HCT116 (cell line): ENCODE results near the gene PTPRR. TPM values are rescaled to one million over a fixed set of nuclear protein-coding genes. Genes with fewer than 3 reads are reported as not detected.

Source experiments
- ATAC-seq: fragments of 200-7000 bp; cut with Tn5 transposase; 2 replicates; pipeline ENCODE4 v1.9.1; 2020; ENCODE audit warnings: mild to moderate bottlenecking, moderate library complexity
- BruUV-seq: library from RNA; stranded (reverse); fragments of 400-500 nt; replicated peaks from 2 replicates; lab custom pipeline; 2021; lab: Mats Ljungman, UMichigan
- CTCF ChIA-PET: fragments of 300-600 bp; sonication (Branson Sonifier 250); formaldehyde crosslinking; loops from one replicate; lab custom pipeline; 2021; ENCODE audit warnings: antibody characterized with exemption; lab: Charles Lee
- POLR2A ChIA-PET: fragments of 300-600, 350-600 bp; sonication (Branson Sonifier 250); formaldehyde crosslinking; loops from one replicate; lab custom pipeline; 2021; ENCODE audit warnings: antibody characterized with exemption; lab: Charles Lee
- RAD21 ChIA-PET, 2 experiments: fragments of 300-600 bp; sonication (Branson Sonifier 250); formaldehyde crosslinking; loops; one replicate each; lab custom pipeline; 2023; ENCODE audit warnings: low total read pairs in 2 of 2; ENCODE audit not compliant: uncharacterized antibody in 2 of 2, unreplicated experiment in 2 of 2, low non-redundant PET in 1 of 2; lab: Charles Lee
- DNase-seq: peaks from one replicate; pipeline ENCODE4 v3.0.0-alpha.2; 2010; ENCODE audit warnings: low read depth, low spot score
- H2AFZ ChIP-seq: fragments of 200-600 bp; shearing (Covaris generic), sonication (generic); 2 replicates; pipeline ENCODE4 v1.6.1; 2017; ENCODE audit warnings: low read depth, mixed run types, mixed read lengths, antibody characterized with exemption, low read length; ENCODE audit not compliant: poor library complexity, severe bottlenecking
- H3K27ac ChIP-seq: 2 replicates; pipeline ENCODE4 v1.5.1; 2012; ENCODE audit warnings: low read depth, low read length
- H3K27me3 ChIP-seq: fragments of 200-600 bp; sonication (generic); 2 replicates; pipeline ENCODE4 v1.6.1; 2016; ENCODE audit warnings: mixed run types, low read length, mixed read lengths; ENCODE audit not compliant: insufficient read depth
- H3K36me3 ChIP-seq, 2 experiments: fragments of 200-500 bp in 1 of 2; fragments of 200-600 bp in 1 of 2; sonication (Bioruptor generic) in 1 of 2; sonication (generic) in 1 of 2; 2 replicates each; pipeline versions ENCODE4 v1.5.1 to v1.6.1; 2014 to 2016; ENCODE audit warnings: low read length in 2 of 2, inconsistent platforms in 1 of 2, mixed read lengths in 1 of 2, mixed run types in 1 of 2; ENCODE audit not compliant: insufficient read depth in 2 of 2, control insufficient read depth in 1 of 2
- H3K4me1 ChIP-seq, 2 experiments: fragments of 200-600 bp in 1 of 2; sonication (generic) in 1 of 2; 2 replicates each; pipeline versions ENCODE4 v1.5.1 to v1.6.1; 2012 to 2017; ENCODE audit warnings: low read length in 2 of 2, inconsistent platforms in 1 of 2, mild to moderate bottlenecking in 1 of 2, mixed read lengths in 1 of 2, mixed run types in 1 of 2, moderate library complexity in 1 of 2; ENCODE audit not compliant: insufficient read depth in 2 of 2, control insufficient read depth in 1 of 2
- H3K4me2 ChIP-seq: fragments of 200-600 bp; sonication (generic); 2 replicates; pipeline ENCODE4 v1.6.1; 2017; ENCODE audit warnings: mixed run types, low read length, mixed read lengths
- H3K4me3 ChIP-seq, 2 experiments: fragments of 200-600 bp in 1 of 2; sonication (generic) in 1 of 2; replicated peaks in 1 of 2; 2 replicates each; pipeline ENCODE4 v1.5.1; 2011 to 2016; ENCODE audit warnings: low read length in 2 of 2, control low read depth in 1 of 2, low read depth in 1 of 2, mild to moderate bottlenecking in 1 of 2, mixed read lengths in 1 of 2, mixed run types in 1 of 2
- H3K79me2 ChIP-seq: fragments of 200-600 bp; sonication (generic); 2 replicates; pipeline ENCODE4 v1.6.1; 2017; ENCODE audit warnings: mild to moderate bottlenecking, mixed run types, low read length, moderate library complexity, mixed read lengths; ENCODE audit not compliant: insufficient read depth
- H3K9ac ChIP-seq: fragments of 200-600 bp; sonication (generic); 2 replicates; pipeline ENCODE4 v1.6.1; 2016; ENCODE audit warnings: low read length, mixed read lengths
- H3K9me2 ChIP-seq: fragments of 200-600 bp; sonication (generic), shearing (Covaris generic); 2 replicates; pipeline ENCODE4 v1.6.1; 2017; ENCODE audit warnings: mixed run types, mild to moderate bottlenecking, moderate library complexity; ENCODE audit not compliant: insufficient read depth
- H3K9me3 ChIP-seq, 2 experiments: fragments of 200-500 bp in 1 of 2; fragments of 200-600 bp in 1 of 2; sonication (Bioruptor generic) in 1 of 2; sonication (generic) in 1 of 2; 2 replicates each; pipeline ENCODE4 v1.6.1; 2014 to 2017; ENCODE audit warnings: low read length in 2 of 2, mixed read lengths in 2 of 2, inconsistent platforms in 1 of 2, low read depth in 1 of 2, mild to moderate bottlenecking in 1 of 2, mixed run types in 1 of 2, moderate library complexity in 1 of 2; ENCODE audit not compliant: control insufficient read depth in 1 of 2, insufficient read depth in 1 of 2
- H4K20me1 ChIP-seq: fragments of 200-600 bp; sonication (generic), shearing (Covaris generic); 2 replicates; pipeline ENCODE4 v1.6.1; 2017; ENCODE audit warnings: mixed run types, mild to moderate bottlenecking, moderate library complexity; ENCODE audit not compliant: insufficient read depth
- ATF3 ChIP-seq: IDR thresholded peaks from 2 replicates; pipeline ENCODE4 v1.6.1; 2012
- CBX3 ChIP-seq: IDR thresholded peaks from 2 replicates; pipeline ENCODE4 v1.6.1; 2012; ENCODE audit warnings: low read depth
- CEBPB ChIP-seq: IDR thresholded peaks from 2 replicates; pipeline ENCODE4 v1.6.1; 2012; ENCODE audit warnings: low read depth
- EGR1 ChIP-seq: IDR thresholded peaks from 2 replicates; pipeline ENCODE4 v1.6.1; 2012; ENCODE audit warnings: low read depth
- EZH2 ChIP-seq: fragments of 200-600 bp; sonication (generic); IDR thresholded peaks from 2 replicates; pipeline ENCODE4 v1.6.1; 2017; ENCODE audit warnings: antibody characterized with exemption, mixed run types
- EZH2phosphoT487 ChIP-seq: fragments of 200-600 bp; IDR thresholded peaks from 2 replicates; pipeline ENCODE4 v1.6.1; 2018; ENCODE audit warnings: antibody characterized with exemption, borderline replicate concordance
- MAX ChIP-seq: IDR thresholded peaks from 2 replicates; pipeline ENCODE4 v1.6.1; 2012
- POLR2A ChIP-seq: IDR thresholded peaks from 2 replicates; pipeline ENCODE4 v1.7.0; 2011; ENCODE audit warnings: borderline replicate concordance; ENCODE audit not compliant: insufficient read depth, insufficient read length; ENCODE audit errors: extremely low read depth
- REST ChIP-seq: IDR thresholded peaks from 2 replicates; pipeline ENCODE4 v1.6.1; 2012; ENCODE audit warnings: low read depth
- SRF ChIP-seq: IDR thresholded peaks from 2 replicates; pipeline ENCODE4 v1.6.1; 2012; ENCODE audit warnings: low read depth
- TCF7L2 ChIP-seq: IDR thresholded peaks from 2 replicates; pipeline ENCODE4 v1.7.0; 2011; ENCODE audit warnings: borderline replicate concordance, inconsistent platforms; ENCODE audit not compliant: insufficient read depth, insufficient read length; ENCODE audit errors: extremely low read depth
- YY1 ChIP-seq: IDR thresholded peaks from 2 replicates; pipeline ENCODE4 v1.6.1; 2011; ENCODE audit warnings: low read length, low read depth, moderate library complexity, mild to moderate bottlenecking; ENCODE audit not compliant: insufficient replicate concordance; ENCODE audit errors: extremely low read depth
- ZNF274 ChIP-seq: fragments of 200-500 bp; sonication (Bioruptor generic); IDR thresholded peaks from 2 replicates; pipeline ENCODE4 v1.6.1; 2014; ENCODE audit warnings: mild to moderate bottlenecking, low read depth, low read length, inconsistent platforms
- intact Hi-C: fragments of 100-400 bp; cut with micrococcal nuclease; formaldehyde crosslinking; loops from 2 replicates; pipeline ENCODE4 v1.10.0; 2022
- total RNA-seq: library from RNA; stranded (reverse); gene quantifications from one replicate; pipeline ENCODE4 v1.2.1, GENCODE V29; 2021; ENCODE audit not compliant: unreplicated experiment
- TF ChIP-seq, protein P1 (sequence below): IDR thresholded peaks from 2 replicates; pipeline ENCODE4 v1.6.1; 2011; ENCODE audit warnings: mild to moderate bottlenecking, low read length, moderate library complexity; ENCODE audit not compliant: insufficient replicate concordance; ENCODE audit errors: extremely low read depth

The PTPRR gene
- total RNA-seq, 1 experiment from 2014 or later, result 0.27 TPM

- no TSS peak for BruUV-seq
- ATAC-seq, result no peak
- RAD21 ChIA-PET, result no interaction called here
Measured at GRCh38 chr12:70666364-70666763, 254.2 kb downstream of the PTPRR start.

More at GRCh38 chr12:70666364-70666763, 254.2 kb downstream of the PTPRR start:
- Histone ChIP-seq H3K79me2 (no peaks in the 10 kb centered on the region), H3K9ac (no peak overlapping the region), H3K4me2 (no peak overlapping the region), H3K27ac (no peak overlapping the region), H3K4me1 (no peaks in the 10 kb centered on the region), H3K9me3 (no peaks in the 10 kb centered on the region), H3K36me3 (no peaks in the 10 kb centered on the region), H4K20me1 (no peaks in the 10 kb centered on the region), H3K4me3 (no peak overlapping the region), H3K27me3 (no peaks in the 10 kb centered on the region), H2AFZ (no peak overlapping the region), H3K9me2 (no peaks in the 10 kb centered on the region)
- POLR2A ChIA-PET, result no interaction called here
- CTCF ChIA-PET, result no interaction called here
- DNase-seq, result no peak
- TF ChIP-seq EGR1 (no peak), MAX (no peak), REST (no peak), ATF3 (no peak), ZNF274 (no peak), POLR2A (no peak), TCF7L2 (no peak), SRF (no peak), CBX3 (no peak), EZH2 (no peak), EZH2phosphoT487 (no peak), YY1 (no peak), CEBPB (no peak)
- TF ChIP-seq, protein P1, sequence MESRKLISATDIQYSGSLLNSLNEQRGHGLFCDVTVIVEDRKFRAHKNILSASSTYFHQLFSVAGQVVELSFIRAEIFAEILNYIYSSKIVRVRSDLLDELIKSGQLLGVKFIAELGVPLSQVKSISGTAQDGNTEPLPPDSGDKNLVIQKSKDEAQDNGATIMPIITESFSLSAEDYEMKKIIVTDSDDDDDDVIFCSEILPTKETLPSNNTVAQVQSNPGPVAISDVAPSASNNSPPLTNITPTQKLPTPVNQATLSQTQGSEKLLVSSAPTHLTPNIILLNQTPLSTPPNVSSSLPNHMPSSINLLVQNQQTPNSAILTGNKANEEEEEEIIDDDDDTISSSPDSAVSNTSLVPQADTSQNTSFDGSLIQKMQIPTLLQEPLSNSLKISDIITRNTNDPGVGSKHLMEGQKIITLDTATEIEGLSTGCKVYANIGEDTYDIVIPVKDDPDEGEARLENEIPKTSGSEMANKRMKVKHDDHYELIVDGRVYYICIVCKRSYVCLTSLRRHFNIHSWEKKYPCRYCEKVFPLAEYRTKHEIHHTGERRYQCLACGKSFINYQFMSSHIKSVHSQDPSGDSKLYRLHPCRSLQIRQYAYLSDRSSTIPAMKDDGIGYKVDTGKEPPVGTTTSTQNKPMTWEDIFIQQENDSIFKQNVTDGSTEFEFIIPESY, result no peak
- intact Hi-C loops, result no loop called here
